WTC11 (cell line): Measurements from ENCODE around the gene YEATS2. TPM values are rescaled to one million over a fixed set of nuclear protein-coding genes. Genes with fewer than 3 reads are reported as not detected.
A peak's percentile ranks its signal among the peaks of the same experiment; 100 is the strongest.

ENCODE experiments used
- ATAC-seq: fragments of 200-7000 bp; cut with Tn5 transposase; 2 replicates; pipeline ENCODE4 v1.10.0; 2021; ENCODE audit warnings: mild to moderate bottlenecking, moderate library complexity
- CTCF ChIA-PET: fragments of 300-600 bp; sonication (Branson Sonifier 250); formaldehyde crosslinking; loops from one replicate; lab custom pipeline; 2021; ENCODE audit warnings: antibody characterized with exemption; lab: Charles Lee
- POLR2A ChIA-PET: fragments of 350-600 bp; sonication (Branson Sonifier 250); formaldehyde crosslinking; loops from one replicate; lab custom pipeline; 2021; ENCODE audit warnings: antibody characterized with exemption; lab: Charles Lee
- DNase-seq: peaks from one replicate; pipeline ENCODE4 v3.0.0; 2021; ENCODE audit warnings: low spot score
- H3K27ac Mint-ChIP-seq: 2 replicates; pipeline ENCODE4 v1.8.0; 2021; ENCODE audit warnings: mixed read lengths
- H3K27me3 Mint-ChIP-seq: 2 replicates; pipeline ENCODE4 v1.8.0; 2021; ENCODE audit warnings: low read depth, mild to moderate bottlenecking, moderate library complexity, mixed read lengths
- H3K36me3 Mint-ChIP-seq: 2 replicates; pipeline ENCODE4 v1.8.0; 2021; ENCODE audit warnings: mixed read lengths
- H3K4me1 Mint-ChIP-seq: 2 replicates; pipeline ENCODE4 v1.8.0; 2022; ENCODE audit warnings: mixed read lengths
- H3K4me3 Mint-ChIP-seq: 2 replicates; pipeline ENCODE4 v1.8.0; 2021; ENCODE audit warnings: mild to moderate bottlenecking, moderate library complexity, mixed read lengths
- H3K9me3 Mint-ChIP-seq: 2 replicates; pipeline ENCODE4 v1.8.0; 2021; ENCODE audit warnings: mixed read lengths
- ATF1 ChIP-seq: sonication (generic); formaldehyde crosslinking; IDR thresholded peaks from 2 replicates; pipeline ENCODE4 v1.8.1; 2023; ENCODE audit warnings: mild to moderate bottlenecking, moderate library complexity, missing genetic modification reagents
- ATF3 ChIP-seq: sonication (generic); formaldehyde crosslinking; conservative IDR thresholded peaks from 2 replicates; pipeline ENCODE4 v1.8.1; 2022; ENCODE audit warnings: mild to moderate bottlenecking, missing genetic modification reagents
- ATF6 ChIP-seq: sonication (generic); formaldehyde crosslinking; IDR thresholded peaks from 2 replicates; pipeline ENCODE4 v1.8.1; 2023; ENCODE audit warnings: mild to moderate bottlenecking, missing genetic modification reagents
- CBFB ChIP-seq: sonication (generic); formaldehyde crosslinking; IDR thresholded peaks from 2 replicates; pipeline ENCODE4 v1.8.1; 2022; ENCODE audit warnings: mild to moderate bottlenecking, low read depth, missing genetic modification reagents
- E2F1 ChIP-seq: sonication (generic); formaldehyde crosslinking; IDR thresholded peaks from 2 replicates; pipeline ENCODE4 v1.8.0; 2022; ENCODE audit warnings: mild to moderate bottlenecking, missing genetic modification reagents
- E2F4 ChIP-seq: sonication (generic); formaldehyde crosslinking; IDR thresholded peaks from 2 replicates; pipeline ENCODE4 v1.8.1; 2022; ENCODE audit warnings: low read depth, mild to moderate bottlenecking, moderate library complexity, missing genetic modification reagents, borderline replicate concordance
- E2F5 ChIP-seq: sonication (generic); formaldehyde crosslinking; IDR thresholded peaks from 2 replicates; pipeline ENCODE4 v1.8.1; 2022; ENCODE audit warnings: mild to moderate bottlenecking, moderate library complexity, missing genetic modification reagents
- ETV6 ChIP-seq: sonication (generic); formaldehyde crosslinking; IDR thresholded peaks from 2 replicates; pipeline ENCODE4 v1.8.1; 2022; ENCODE audit warnings: mild to moderate bottlenecking, missing genetic modification reagents
- FOXP4 ChIP-seq: sonication (generic); formaldehyde crosslinking; IDR thresholded peaks from 2 replicates; pipeline ENCODE4 v1.8.0; 2022; ENCODE audit warnings: mild to moderate bottlenecking, missing genetic modification reagents
- GABPB1 ChIP-seq: sonication (generic); formaldehyde crosslinking; IDR thresholded peaks from 2 replicates; pipeline ENCODE4 v1.8.1; 2023; ENCODE audit warnings: mild to moderate bottlenecking, missing genetic modification reagents
- GTF2I ChIP-seq: fragments of 250-450 bp; sonication (Bioruptor Pico); conservative IDR thresholded peaks from 2 replicates; pipeline ENCODE4 v1.4.0; 2021; ENCODE audit warnings: mild to moderate bottlenecking
- HMGXB4 ChIP-seq: sonication (generic); formaldehyde crosslinking; IDR thresholded peaks from 2 replicates; pipeline ENCODE4 v1.8.1; 2023; ENCODE audit warnings: mild to moderate bottlenecking, moderate library complexity, missing genetic modification reagents
- MXD4 ChIP-seq: fragments of 250-450 bp; sonication (Bioruptor Pico); IDR thresholded peaks from 2 replicates; pipeline ENCODE4 v1.8.0; 2021; ENCODE audit warnings: mild to moderate bottlenecking, moderate library complexity, borderline replicate concordance
- MYBL2 ChIP-seq: sonication (generic); formaldehyde crosslinking; IDR thresholded peaks from 2 replicates; pipeline ENCODE4 v1.8.1; 2023; ENCODE audit warnings: mild to moderate bottlenecking, moderate library complexity, missing genetic modification reagents
- NFYB ChIP-seq: sonication (generic); formaldehyde crosslinking; conservative IDR thresholded peaks from 2 replicates; pipeline ENCODE4 v1.8.0; 2022; ENCODE audit warnings: low read depth, missing genetic modification reagents
- NR1H2 ChIP-seq: sonication (generic); formaldehyde crosslinking; IDR thresholded peaks from 2 replicates; pipeline ENCODE4 v1.9.0; 2021; ENCODE audit warnings: mild to moderate bottlenecking, moderate library complexity, missing genetic modification reagents
- NR3C1 ChIP-seq: sonication (generic); formaldehyde crosslinking; conservative IDR thresholded peaks from 2 replicates; pipeline ENCODE4 v1.8.1; 2023; ENCODE audit warnings: low read depth, mild to moderate bottlenecking, missing genetic modification reagents
- RELA ChIP-seq: sonication (generic); formaldehyde crosslinking; IDR thresholded peaks from 2 replicates; pipeline ENCODE4 v1.8.1; 2022; ENCODE audit warnings: missing genetic modification reagents, mild to moderate bottlenecking, borderline replicate concordance
- RORB ChIP-seq: fragments of 250-450 bp; sonication (Bioruptor Pico); IDR thresholded peaks from 2 replicates; pipeline ENCODE4 v1.9.0; 2021; ENCODE audit warnings: mild to moderate bottlenecking
- SOX15 ChIP-seq: fragments of 250-450 bp; sonication (Bioruptor Pico); IDR thresholded peaks from 2 replicates; pipeline ENCODE4 v1.9.0; 2021; ENCODE audit warnings: mild to moderate bottlenecking
- TCF7 ChIP-seq: sonication (generic); formaldehyde crosslinking; IDR thresholded peaks from 2 replicates; pipeline ENCODE4 v1.8.0; 2022; ENCODE audit warnings: mild to moderate bottlenecking, low read depth, missing genetic modification reagents, moderate library complexity
- TP53 ChIP-seq: sonication (generic); formaldehyde crosslinking; IDR thresholded peaks from 2 replicates; pipeline ENCODE4 v1.8.1; 2023; ENCODE audit warnings: mild to moderate bottlenecking, missing genetic modification reagents
- ZNF121 ChIP-seq: sonication (generic); formaldehyde crosslinking; IDR thresholded peaks from 2 replicates; pipeline ENCODE4 v1.8.0; 2023; ENCODE audit warnings: missing genetic modification reagents
- ZNF232 ChIP-seq: sonication (generic); formaldehyde crosslinking; IDR thresholded peaks from 2 replicates; pipeline ENCODE4 v1.8.0; 2022; ENCODE audit warnings: mild to moderate bottlenecking, missing genetic modification reagents
- ZNF671 ChIP-seq: fragments of 250-450 bp; sonication (Bioruptor Pico); IDR thresholded peaks from 2 replicates; pipeline ENCODE4 v1.8.0; 2021; ENCODE audit warnings: mild to moderate bottlenecking
- total RNA-seq: library from RNA; stranded (reverse); gene quantifications from 3 replicates; pipeline ENCODE4 v1.2.3, GENCODE V29; 2021

YEATS2 gene
- total RNA-seq, 1 experiment from 2014 or later = 42.5 TPM

- no peak for DNase-seq
- ATAC-seq = no peak
- H3K4me3 Mint-ChIP-seq = no peak overlapping the region
- peak overlapping the region; percentile 31 for H3K27ac Mint-ChIP-seq
- no peaks in the 10 kb centered on the region for H3K27me3 Mint-ChIP-seq
- POLR2A ChIA-PET = no interaction called here
- peaks cover 36% of the 10 kb centered on the region for H3K36me3 Mint-ChIP-seq
- TF ChIP-seq NR3C1 (CRISPR knock-in tag) = no peak
- TF ChIP-seq ZNF671 (CRISPR knock-in tag) = no peak
- TF ChIP-seq RELA (CRISPR knock-in tag) = no peak
- TF ChIP-seq SOX15 (CRISPR knock-in tag) = no peak
- TF ChIP-seq GABPB1 (CRISPR knock-in tag) = no peak
- TF ChIP-seq E2F4 = no peak
- TF ChIP-seq E2F5 = no peak
- TF ChIP-seq ZNF232 (CRISPR knock-in tag) = no peak
- TF ChIP-seq ETV6 = no peak
- TF ChIP-seq HMGXB4 (CRISPR knock-in tag) = no peak
- TF ChIP-seq MYBL2 (CRISPR knock-in tag) = no peak
- no peak for TF ChIP-seq E2F1 (CRISPR knock-in tag)
- TF ChIP-seq NR1H2 = no peak
- TF ChIP-seq TCF7 (CRISPR knock-in tag) = no peak
- TF ChIP-seq GTF2I (CRISPR knock-in tag) = no peak
- TF ChIP-seq CBFB (CRISPR knock-in tag) = no peak
- no peak for TF ChIP-seq ATF1 (CRISPR knock-in tag)
- 0 out of 2 replicates have a peak, but pooled peaks cover 3% of the 10 kb centered on the region for H3K4me1 Mint-ChIP-seq
- CTCF ChIA-PET = interaction anchor here (0.7 kb wide), 2 partner anchors 128 to 297 kb away, joined by 3 to 4 read pairs; no protein-coding TSS in a partner anchor
- H3K9me3 Mint-ChIP-seq = no peaks in the 10 kb centered on the region
Measured at GRCh38 chr3:183764847-183765731, 67.5 kb downstream of the YEATS2 start.

- Mint-ChIP-seq H3K27ac (peak overlapping the region; percentile 72), H3K9me3 (no peaks in the 10 kb centered on the region), H3K4me3 (no peak overlapping the region), H3K4me1 (0 out of 2 replicates have a peak, but pooled peaks cover 3% of the 10 kb centered on the region), H3K36me3 (peaks cover 38% of the 10 kb centered on the region), H3K27me3 (no peaks in the 10 kb centered on the region)
- no peak for DNase-seq
- ChIA-PET CTCF (interaction anchor here (1.6 to 1.8 kb wide), 2 partner anchors 182 to 287 kb away, joined by 3 to 15 read pairs; no protein-coding TSS in a partner anchor), POLR2A (no interaction called here)
- no peak for ATAC-seq
- TF ChIP-seq MXD4 (CRISPR knock-in tag) (no peak), FOXP4 (CRISPR knock-in tag) (no peak), ZNF232 (CRISPR knock-in tag) (no peak), RELA (CRISPR knock-in tag) (no peak), ZNF121 (CRISPR knock-in tag) (no peak), ATF6 (no peak), NFYB (CRISPR knock-in tag) (no peak), TP53 (no peak), ATF3 (CRISPR knock-in tag) (no peak), RORB (no peak)
Measured at GRCh38 chr3:183766107-183766506, 68.5 kb downstream of the YEATS2 start.
